DMS114 treated with DMSO at 0.1 percent for 48 hours (cell line): Measurements from ENCODE around the gene ENO2.

Experiments used
- DNase-seq: peaks from one replicate; lab custom pipeline; 2025; ENCODE audit not compliant: unreplicated experiment; lab: John Stamatoyannopoulos, UW

Gene ENO2

GRCh38 chr12:6912164-6912935 lies 2.0 kb upstream of the ENO2 start:
- DNase-seq = no peak

DNA sequence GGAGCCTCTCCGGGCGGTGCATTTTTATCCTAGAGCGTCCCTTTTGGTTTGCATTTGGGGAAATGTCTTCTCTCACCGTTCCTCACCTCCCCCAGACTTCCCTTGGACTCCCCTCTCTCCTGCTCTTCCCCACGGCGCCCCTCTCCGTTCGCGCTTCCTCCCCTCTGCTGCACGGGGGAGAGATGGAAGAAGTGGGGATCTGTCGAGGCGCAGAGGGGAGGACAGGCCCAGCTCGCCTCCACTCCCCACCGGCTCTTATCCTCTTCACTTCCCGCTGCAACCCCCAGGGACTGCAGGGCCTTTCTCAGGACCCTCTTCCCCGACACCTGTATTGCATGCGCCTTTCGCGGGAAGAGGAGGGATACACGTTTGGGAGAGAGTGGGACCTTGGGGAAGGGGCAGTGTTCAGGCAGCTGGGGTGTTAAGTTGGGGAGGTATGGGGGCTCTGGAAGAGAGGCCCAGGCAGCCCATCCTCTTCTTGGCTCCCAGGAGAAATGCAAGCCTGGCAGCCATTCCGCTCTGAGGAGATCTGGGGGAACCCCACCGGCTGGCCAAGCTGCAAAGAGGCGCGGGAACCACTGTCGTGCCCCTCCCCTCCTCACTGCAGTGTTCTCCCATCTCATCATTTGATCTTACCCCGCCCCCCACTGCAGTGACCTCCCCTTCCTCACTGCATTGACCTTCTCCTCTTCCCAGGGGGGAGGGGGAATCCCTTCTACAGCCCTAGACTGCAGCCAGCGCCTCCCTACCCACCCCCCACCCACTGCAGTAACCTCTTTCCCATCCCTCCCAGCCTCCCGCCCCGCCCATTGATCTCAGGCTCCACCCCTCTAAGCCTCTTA lies 788 bp downstream of the ENO2 start:
- no peak for DNase-seq

DNA sequence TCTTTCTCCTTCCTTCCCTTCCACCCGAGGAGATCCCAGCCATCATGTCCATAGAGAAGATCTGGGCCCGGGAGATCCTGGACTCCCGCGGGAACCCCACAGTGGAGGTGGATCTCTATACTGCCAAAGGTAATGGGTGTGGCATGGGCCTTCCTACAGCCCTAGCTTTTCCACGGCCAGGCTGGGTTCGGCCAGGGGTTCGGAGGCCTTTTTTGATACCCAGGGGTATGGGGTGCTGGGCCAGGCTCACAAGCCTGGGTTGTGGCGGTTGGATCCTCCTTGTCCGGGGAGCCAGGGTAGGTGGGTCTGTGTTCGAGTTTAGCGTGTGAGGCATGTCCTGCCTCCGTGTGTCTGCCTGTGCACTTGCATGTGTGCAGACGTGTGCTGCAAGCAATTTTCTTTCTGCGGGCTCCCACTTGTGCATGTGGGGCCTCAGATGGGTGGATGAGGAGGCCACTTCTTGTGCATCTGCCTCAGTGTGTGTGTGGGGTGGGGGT lies 1.5 kb downstream of the ENO2 start:
- no peak for DNase-seq

DNA sequence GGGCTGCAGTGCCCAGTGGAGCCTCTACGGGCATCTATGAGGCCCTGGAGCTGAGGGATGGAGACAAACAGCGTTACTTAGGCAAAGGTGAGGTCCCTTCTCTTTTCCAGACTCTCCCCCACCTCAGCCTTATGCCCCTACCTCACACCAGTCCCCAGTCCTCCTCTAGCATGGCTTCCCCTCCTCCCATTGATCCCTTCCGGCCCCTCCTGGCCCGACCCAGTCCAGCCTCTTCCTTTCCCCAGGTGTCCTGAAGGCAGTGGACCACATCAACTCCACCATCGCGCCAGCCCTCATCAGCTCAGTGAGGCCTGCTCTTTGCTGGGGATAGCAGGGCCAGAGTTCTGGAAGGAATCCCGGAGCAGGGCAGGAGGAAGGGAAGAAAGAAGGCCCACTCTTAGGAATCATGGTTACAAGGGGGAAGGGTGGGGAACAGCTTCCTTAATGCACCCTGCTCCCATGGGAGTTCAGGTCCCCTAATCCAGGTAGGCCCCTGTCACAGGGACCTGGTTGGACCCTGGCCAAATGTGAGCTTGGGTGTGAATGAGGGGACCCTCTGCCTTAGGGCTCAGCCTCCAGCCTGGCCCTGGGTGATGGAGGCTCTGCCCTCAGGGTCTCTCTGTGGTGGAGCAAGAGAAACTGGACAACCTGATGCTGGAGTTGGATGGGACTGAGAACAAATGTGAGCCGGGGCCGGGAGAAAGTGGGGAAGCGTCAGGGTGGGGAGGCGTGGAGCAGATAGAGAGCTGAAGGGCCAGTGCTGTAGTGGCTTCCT lies 2.2 kb downstream of the ENO2 start:
- no peak for DNase-seq

GRCh38 chr12:6917491-6918231 lies 3.3 kb downstream of the ENO2 start:
- no peak for DNase-seq

- DNase-seq = no peak
Observed at GRCh38 chr12:6919588-6919987, 5.2 kb downstream of the ENO2 start.

DNA sequence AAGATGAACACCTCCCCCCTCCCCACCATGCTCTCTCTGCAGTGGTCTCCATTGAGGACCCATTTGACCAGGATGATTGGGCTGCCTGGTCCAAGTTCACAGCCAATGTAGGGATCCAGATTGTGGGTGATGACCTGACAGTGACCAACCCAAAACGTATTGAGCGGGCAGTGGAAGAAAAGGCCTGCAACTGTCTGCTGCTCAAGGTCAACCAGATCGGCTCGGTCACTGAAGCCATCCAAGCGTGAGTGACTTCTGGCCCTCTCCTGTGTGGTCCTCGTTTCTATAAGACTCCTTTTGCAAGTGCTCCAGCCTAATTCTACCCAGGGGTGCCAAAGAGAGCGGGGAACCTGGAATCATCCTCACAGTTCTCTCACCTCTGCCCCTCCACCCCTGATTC lies 7.2 kb downstream of the ENO2 start:
- no peak for DNase-seq

DNA sequence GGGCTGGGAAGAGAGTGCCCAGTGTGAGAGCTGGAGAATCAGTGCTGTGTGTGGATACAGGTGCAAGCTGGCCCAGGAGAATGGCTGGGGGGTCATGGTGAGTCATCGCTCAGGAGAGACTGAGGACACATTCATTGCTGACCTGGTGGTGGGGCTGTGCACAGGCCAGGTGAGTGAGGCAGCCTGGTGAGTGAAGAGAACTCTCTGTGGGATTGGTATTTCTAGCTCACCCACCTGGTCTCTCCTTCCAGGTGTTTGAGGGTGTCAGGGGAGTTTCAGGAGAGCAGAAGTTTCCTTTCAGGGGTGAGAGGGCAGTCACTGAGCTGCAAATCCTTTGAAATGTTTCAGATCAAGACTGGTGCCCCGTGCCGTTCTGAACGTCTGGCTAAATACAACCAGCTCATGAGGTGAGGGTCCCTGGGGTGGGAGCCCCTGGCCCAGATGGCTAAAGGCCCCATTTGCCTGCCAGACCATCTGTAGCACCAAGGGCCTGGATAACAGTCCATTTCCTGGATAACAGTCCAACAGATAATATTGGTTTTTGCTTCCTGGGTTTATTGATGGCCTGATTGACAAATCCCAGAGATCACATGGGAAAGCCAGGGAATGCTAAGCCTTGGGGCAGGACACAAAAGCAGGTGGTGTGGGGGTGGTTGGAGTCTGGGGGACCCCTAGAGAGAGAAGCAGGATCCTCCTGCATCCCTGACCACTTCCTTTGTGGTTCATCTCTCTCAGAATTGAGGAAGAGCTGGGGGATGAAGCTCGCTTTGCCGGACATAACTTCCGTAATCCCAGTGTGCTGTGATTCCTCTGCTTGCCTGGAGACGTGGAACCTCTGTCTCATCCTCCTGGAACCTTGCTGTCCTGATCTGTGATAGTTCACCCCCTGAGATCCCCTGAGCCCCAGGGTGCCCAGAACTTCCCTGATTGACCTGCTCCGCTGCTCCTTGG lies 7.9 kb downstream of the ENO2 start:
- DNase-seq = no peak

GRCh38 chr12:6923003-6923732 lies 8.8 kb downstream of the ENO2 start:
- DNase-seq = no peak

DNA sequence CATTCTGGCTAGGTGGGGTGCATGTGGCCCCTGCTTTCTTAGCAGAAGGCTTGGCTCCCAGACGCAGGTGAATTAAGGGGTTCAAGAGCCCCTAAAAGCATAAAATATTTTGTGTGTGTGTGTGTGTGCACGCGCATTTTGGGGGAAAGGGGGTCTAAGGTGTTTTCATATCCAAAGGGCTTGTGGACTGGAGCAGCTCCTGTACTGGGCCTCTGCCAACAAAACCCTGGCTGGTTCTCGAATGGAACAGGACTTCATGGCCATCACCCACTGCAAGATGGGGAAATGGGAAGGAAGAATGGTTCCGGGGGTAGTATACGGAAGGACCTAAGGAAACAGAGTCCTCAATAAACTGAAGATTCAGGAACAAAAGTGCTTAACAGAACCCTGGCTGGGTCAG lies 9.5 kb downstream of the ENO2 start:
- DNase-seq = no peak

DNA sequence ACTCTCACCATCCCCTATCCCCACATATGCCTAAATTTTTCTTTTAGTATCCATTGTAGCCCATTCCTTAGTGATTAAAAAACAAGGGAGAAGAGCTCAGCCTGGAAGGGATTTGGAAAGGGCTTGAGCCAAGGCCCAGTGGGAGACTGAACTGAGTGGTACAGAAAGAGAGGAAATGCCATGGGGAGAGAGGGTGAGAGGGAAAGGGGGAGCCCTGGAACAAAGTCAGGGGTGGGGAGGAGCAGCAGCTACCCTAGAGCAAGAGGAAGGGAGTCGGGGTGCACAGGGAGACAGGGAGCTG lies 10.8 kb downstream of the ENO2 start:
- no peak for DNase-seq

- peak; percentile 45 for DNase-seq
Observed at GRCh38 chr12:6925540-6926279, 11.3 kb downstream of the ENO2 start.

DNA sequence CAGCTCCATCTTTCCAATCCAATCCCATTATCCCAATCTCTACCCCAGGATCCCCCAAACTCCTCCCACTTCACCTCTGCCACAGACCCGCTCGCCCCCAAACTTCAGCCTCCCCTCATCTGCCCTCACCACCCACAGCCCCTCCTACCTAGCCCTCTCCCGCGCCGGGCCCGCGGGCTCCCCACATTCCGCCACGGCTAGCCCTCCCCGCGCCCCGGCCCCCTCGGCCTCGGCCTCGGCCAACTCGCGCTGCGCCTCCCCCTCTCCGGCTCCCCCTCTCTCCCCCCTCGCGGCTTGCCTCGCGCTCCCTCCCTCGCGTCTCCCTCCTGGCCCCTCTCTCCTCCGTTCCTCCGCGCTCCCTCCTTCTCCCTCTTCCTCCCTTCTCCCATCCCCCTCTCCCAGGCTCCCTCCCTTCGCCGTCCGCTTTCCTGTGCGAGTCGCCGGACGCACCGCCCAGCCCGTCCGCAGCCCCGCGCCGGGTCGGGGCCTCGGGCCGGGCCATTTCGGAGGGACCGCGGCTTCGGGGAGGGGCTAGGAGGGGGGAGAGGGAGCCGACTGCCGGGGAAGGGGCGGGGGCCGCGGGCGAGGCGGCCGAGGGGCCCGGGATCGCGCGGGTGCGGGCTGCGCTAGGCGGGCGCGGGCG lies 13.1 kb downstream of the ENO2 start, which contains the start of gene ATN1:
Gene ATN1 (plus strand): TSS at position 581 of the 643 bp plus-strand sequence. CDS start 6,043 bp downstream, outside the sequence.
- DNase-seq = no peak

GRCh38 chr12:6928022-6928702 lies 13.8 kb downstream of the ENO2 start:
- no peak for DNase-seq

GRCh38 chr12:6928703-6929407 lies 14.5 kb downstream of the ENO2 start:
- no peak for DNase-seq
